IMR-90 (cell line): Measurements from ENCODE around the gene AGAP1. TPM values are rescaled to one million over a fixed set of nuclear protein-coding genes. Genes with fewer than 3 reads are reported as not detected.

ENCODE experiments used
- ATAC-seq: fragments of 200-7000 bp; cut with Tn5 transposase; 2 replicates; pipeline ENCODE4 v1.9.1; 2020; ENCODE audit warnings: low read depth, mild to moderate bottlenecking, moderate library complexity
- BruUV-seq: library from RNA; stranded (reverse); fragments of 400-500 nt; replicated peaks from 2 replicates; lab custom pipeline; 2021; lab: Mats Ljungman, UMichigan
- CTCF ChIA-PET: fragments of 300-600 bp; formaldehyde crosslinking; extraction: SDS; loops from one replicate; lab custom pipeline; 2021; ENCODE audit warnings: antibody characterized with exemption; lab: Yijun Ruan, JAX
- POLR2A ChIA-PET: fragments of 300-600 bp; sonication (Branson Sonifier 250); formaldehyde crosslinking; loops from one replicate; lab custom pipeline; 2022; ENCODE audit warnings: antibody characterized with exemption; ENCODE audit not compliant: unreplicated experiment; lab: Charles Lee
- DNase-seq: peaks from one replicate; pipeline ENCODE4 v3.0.0; 2013
- H2AFZ ChIP-seq: replicated peaks from 2 replicates; pipeline ENCODE3; 2013; ENCODE audit warnings: low read length, mild to moderate bottlenecking; ENCODE audit not compliant: poor library complexity
- H2AK5ac ChIP-seq: 2 replicates; pipeline ENCODE4 v1.6.1; 2013; ENCODE audit warnings: low read depth, low read length, inconsistent platforms
- H2AK9ac ChIP-seq: replicated peaks from 2 replicates; pipeline ENCODE3; 2013; ENCODE audit warnings: mild to moderate bottlenecking, low read depth, low read length, moderate library complexity; ENCODE audit not compliant: poor library complexity
- H2BK120ac ChIP-seq: 2 replicates; pipeline ENCODE4 v1.6.1; 2013; ENCODE audit warnings: low read depth, low read length, inconsistent platforms
- H2BK15ac ChIP-seq: 3 replicates; pipeline ENCODE4 v1.6.1; 2013; ENCODE audit warnings: low read depth, low read length, inconsistent platforms
- H2BK20ac ChIP-seq: 2 replicates; pipeline ENCODE4 v1.6.1; 2013; ENCODE audit warnings: low read depth, mild to moderate bottlenecking, inconsistent platforms, low read length, moderate library complexity
- H2BK5ac ChIP-seq: 2 replicates; pipeline ENCODE4 v1.6.1; 2013; ENCODE audit warnings: mild to moderate bottlenecking, low read depth, low read length, inconsistent platforms; ENCODE audit not compliant: poor library complexity, severe bottlenecking
- H3K14ac ChIP-seq: replicated peaks from 2 replicates; pipeline ENCODE4 v1.6.1; 2013; ENCODE audit warnings: low read depth, low read length, inconsistent platforms
- H3K18ac ChIP-seq: 2 replicates; pipeline ENCODE4 v1.6.1; 2013; ENCODE audit warnings: low read depth, low read length, control low read depth
- H3K23ac ChIP-seq: 2 replicates; pipeline ENCODE4 v1.6.1; 2013; ENCODE audit warnings: low read depth, low read length, inconsistent platforms
- H3K27ac ChIP-seq: 2 replicates; pipeline ENCODE4 v1.5.1; 2013; ENCODE audit warnings: mild to moderate bottlenecking, control low read depth, low read length; ENCODE audit not compliant: insufficient read depth
- H3K27me3 ChIP-seq: 2 replicates; pipeline ENCODE4 v1.6.1; 2013; ENCODE audit warnings: low read length; ENCODE audit not compliant: control insufficient read depth, insufficient read depth
- H3K36me3 ChIP-seq: 2 replicates; pipeline ENCODE4 v1.6.1; 2013; ENCODE audit warnings: low read length, mixed read lengths; ENCODE audit not compliant: control insufficient read depth, insufficient read depth
- H3K4ac ChIP-seq: 2 replicates; pipeline ENCODE4 v1.6.1; 2013; ENCODE audit warnings: low read depth, low read length, inconsistent platforms
- H3K4me1 ChIP-seq: 2 replicates; pipeline ENCODE4 v1.6.1; 2013; ENCODE audit warnings: low read length, mixed read lengths; ENCODE audit not compliant: control insufficient read depth, insufficient read depth
- H3K4me2 ChIP-seq: 2 replicates; pipeline ENCODE4 v1.6.1; 2013; ENCODE audit warnings: low read depth, mild to moderate bottlenecking, control low read depth, low read length, moderate library complexity
- H3K4me3 ChIP-seq: 2 replicates; pipeline ENCODE4 v1.5.1; 2013; ENCODE audit warnings: low read depth, mild to moderate bottlenecking, control low read depth, low read length, moderate library complexity; ENCODE audit not compliant: insufficient read depth
- H3K56ac ChIP-seq: 2 replicates; pipeline ENCODE4 v1.6.1; 2013; ENCODE audit warnings: low read length, inconsistent platforms; ENCODE audit not compliant: insufficient read depth; ENCODE audit errors: extremely low read depth
- H3K79me1 ChIP-seq, 2 experiments: 2 replicates each; pipeline ENCODE4 v1.6.1; 2013; ENCODE audit warnings: low read length in 2 of 2, inconsistent platforms in 1 of 2, low read depth in 1 of 2
- H3K9ac ChIP-seq: 2 replicates; pipeline ENCODE4 v1.6.1; 2013; ENCODE audit warnings: low read depth, low read length, control low read depth
- H3K9me1 ChIP-seq: 2 replicates; pipeline ENCODE4 v1.6.1; 2013; ENCODE audit warnings: low read length, inconsistent platforms; ENCODE audit not compliant: insufficient read depth
- H3K9me3 ChIP-seq: 2 replicates; pipeline ENCODE4 v1.6.1; 2013; ENCODE audit warnings: low read length; ENCODE audit not compliant: control insufficient read depth, insufficient read depth
- H4K20me1 ChIP-seq: 2 replicates; pipeline ENCODE4 v1.6.1; 2013; ENCODE audit warnings: low read length, inconsistent platforms; ENCODE audit not compliant: insufficient read depth
- H4K5ac ChIP-seq: 2 replicates; pipeline ENCODE4 v1.6.1; 2013; ENCODE audit warnings: mild to moderate bottlenecking, low read depth, low read length, control low read depth
- H4K8ac ChIP-seq, 2 experiments: 2 replicates each; pipeline ENCODE4 v1.6.1; 2013; ENCODE audit warnings: low read depth in 2 of 2, low read length in 2 of 2, control low read depth in 1 of 2, inconsistent platforms in 1 of 2
- H4K91ac ChIP-seq: 2 replicates; pipeline ENCODE4 v1.6.1; 2013; ENCODE audit warnings: low read depth, low read length, inconsistent platforms; ENCODE audit not compliant: insufficient read depth
- BHLHE40 ChIP-seq: fragments of 150-350 bp; IDR thresholded peaks from 2 replicates; pipeline ENCODE4 v1.6.1; 2016; ENCODE audit warnings: mild to moderate bottlenecking, low read depth, low read length
- CEBPB ChIP-seq: IDR thresholded peaks from 2 replicates; pipeline ENCODE4 v1.6.1; 2012; ENCODE audit warnings: low read depth, low read length, improper control_type of control experiment
- CHD1 ChIP-seq: IDR thresholded peaks from 2 replicates; pipeline ENCODE4 v1.6.1; 2012; ENCODE audit warnings: low read depth, low read length, improper control_type of control experiment
- CTCF ChIP-seq: conservative IDR thresholded peaks from 2 replicates; pipeline ENCODE4 v1.5.1; 2012; ENCODE audit warnings: mild to moderate bottlenecking, low read depth, low read length, improper control_type of control experiment
- FOS ChIP-seq: fragments of 150-350 bp; IDR thresholded peaks from 2 replicates; pipeline ENCODE4 v1.6.1; 2016; ENCODE audit warnings: low read depth, low read length
- MAFK ChIP-seq: IDR thresholded peaks from 2 replicates; pipeline ENCODE4 v1.6.1; 2012; ENCODE audit warnings: low read depth, low read length, improper control_type of control experiment
- MAZ ChIP-seq: IDR thresholded peaks from 2 replicates; pipeline ENCODE4 v1.6.1; 2012; ENCODE audit warnings: low read depth, mild to moderate bottlenecking, low read length, improper control_type of control experiment, moderate library complexity, borderline replicate concordance
- MXI1 ChIP-seq: IDR thresholded peaks from 2 replicates; pipeline ENCODE4 v1.6.1; 2012; ENCODE audit warnings: low read depth, mild to moderate bottlenecking, low read length, moderate library complexity, borderline replicate concordance
- NFE2L2 ChIP-seq: fragments of 150-350 bp; IDR thresholded peaks from 2 replicates; pipeline ENCODE4 v1.6.1; 2016; ENCODE audit warnings: low read depth, mild to moderate bottlenecking, low read length
- POLR2A ChIP-seq: IDR thresholded peaks from 2 replicates; pipeline ENCODE4 v1.6.1; 2012; ENCODE audit warnings: mild to moderate bottlenecking, low read depth, low read length
- RAD21 ChIP-seq: IDR thresholded peaks from 2 replicates; pipeline ENCODE4 v1.6.1; 2012; ENCODE audit warnings: low read length, improper control_type of control experiment
- RCOR1 ChIP-seq: IDR thresholded peaks from 2 replicates; pipeline ENCODE4 v1.6.1; 2012; ENCODE audit warnings: mild to moderate bottlenecking, low read length, improper control_type of control experiment; ENCODE audit not compliant: insufficient replicate concordance
- RFX5 ChIP-seq: IDR thresholded peaks from 2 replicates; pipeline ENCODE4 v1.8.0; 2012; ENCODE audit warnings: low read depth, mild to moderate bottlenecking, low read length, moderate library complexity
- SMC3 ChIP-seq: fragments of 150-350 bp; IDR thresholded peaks from 2 replicates; pipeline ENCODE4 v1.6.1; 2016; ENCODE audit warnings: low read depth, mild to moderate bottlenecking, antibody characterized with exemption, low read length, moderate library complexity
- WGBS, 2 experiments: methylation state at CpG; one replicate each; pipeline versions ENCODE4 v1.1.5 to v1.1.7; 2013; ENCODE audit warnings: missing lambda C conversion rate in 2 of 2; ENCODE audit not compliant: insufficient read length in 1 of 2; ENCODE audit errors: extremely low coverage in 2 of 2; 5-methylcytosine and 5-hydroxymethylcytosine counted together
- dilution Hi-C: fragments of 300-500 bp; cut with HindIII; formaldehyde crosslinking; loops from one replicate; pipeline ENCODE4 v1.14.3; 2018; ENCODE audit warnings: low sequenced_read_pairs; ENCODE audit not compliant: unreplicated experiment
- in situ Hi-C: fragments of 300-500 bp; cut with MboI; formaldehyde crosslinking; loops from 3 replicates; pipeline ENCODE4 v1.14.3; 2019; ENCODE audit warnings: low sequenced_read_pairs, inconsistent platforms, mixed read lengths
- intact Hi-C: fragments of 100-400 bp; cut with micrococcal nuclease; formaldehyde crosslinking; loops from 2 replicates; pipeline ENCODE4 v1.10.0; 2022
- polyA plus RNA-seq, 3 experiments: library from polyadenylated mRNA; depleted of rRNA; stranded (reverse); fragments of >200 nt; gene quantifications; 2 replicates each; pipeline ENCODE4 v1.2.3, GENCODE V29; 2012; ENCODE audit warnings: low replicate concordance in 1 of 3
- total RNA-seq: library from RNA; depleted of rRNA; stranded (reverse); fragments of >200 nt; gene quantifications from 2 replicates; pipeline ENCODE4 v1.2.3, GENCODE V29; 2012
- TF ChIP-seq, protein P1 (sequence below): fragments of 150-350 bp; IDR thresholded peaks from 2 replicates; pipeline ENCODE4 v1.6.1; 2016; ENCODE audit warnings: low read depth, mild to moderate bottlenecking, low read length, moderate library complexity, borderline replicate concordance
- TF ChIP-seq, protein P2 (sequence below): fragments of 150-350 bp; IDR thresholded peaks from 2 replicates; pipeline ENCODE4 v1.6.1; 2017; ENCODE audit warnings: mild to moderate bottlenecking, antibody characterized with exemption, low read length, low read depth

AGAP1 gene
- total and polyA plus RNA-seq, 2 of the 4 experiments (the other 2 are of a cell fraction) = 15.1 to 16.4 TPM

- Histone ChIP-seq H3K9me1 (no peaks in the 10 kb centered on the region), H2BK120ac (no peak overlapping the region), H2BK15ac (no peak overlapping the region), H3K14ac (no peak overlapping the region), H3K4ac (no peak overlapping the region), H4K5ac (no peak overlapping the region), H2AFZ (no peak overlapping the region), H3K27ac (no peak overlapping the region), H4K20me1 (peaks cover 8% of the 10 kb centered on the region; the same call in 1 of the 2 replicates), H3K9me3 (no peaks in the 10 kb centered on the region), H3K9ac (no peak overlapping the region), H3K18ac (no peak overlapping the region), H3K36me3 (peaks cover 1% of the 10 kb centered on the region; the same call in 1 of the 2 replicates), H2BK20ac (no peak overlapping the region), H3K27me3 (no peaks in the 10 kb centered on the region), H3K4me3 (no peak overlapping the region), H3K23ac (no peak overlapping the region), H3K56ac (no peak overlapping the region), H3K4me1 (peaks cover 3% of the 10 kb centered on the region; the same call in 1 of the 2 replicates), H4K8ac (no peak overlapping the region), H2AK9ac (no peak overlapping the region), H3K79me1 (no peaks in the 10 kb centered on the region), H2AK5ac (no peak overlapping the region), H4K91ac (no peak overlapping the region), H3K4me2 (no peak overlapping the region), H2BK5ac (no peak overlapping the region)
- ChIA-PET POLR2A (no interaction called here), CTCF (no interaction called here)
- no TSS peak for BruUV-seq
- no CpG with 5 or more reads among the region's 4 CpGs for WGBS, 2 experiments
- dilution Hi-C loops = no loop called here
- no peak for TF ChIP-seq CHD1
- TF ChIP-seq CTCF = no peak
- TF ChIP-seq RCOR1 = no peak
- no peak for TF ChIP-seq NFE2L2
- no peak for TF ChIP-seq FOS
- TF ChIP-seq SMC3 = no peak
- TF ChIP-seq, protein P1, sequence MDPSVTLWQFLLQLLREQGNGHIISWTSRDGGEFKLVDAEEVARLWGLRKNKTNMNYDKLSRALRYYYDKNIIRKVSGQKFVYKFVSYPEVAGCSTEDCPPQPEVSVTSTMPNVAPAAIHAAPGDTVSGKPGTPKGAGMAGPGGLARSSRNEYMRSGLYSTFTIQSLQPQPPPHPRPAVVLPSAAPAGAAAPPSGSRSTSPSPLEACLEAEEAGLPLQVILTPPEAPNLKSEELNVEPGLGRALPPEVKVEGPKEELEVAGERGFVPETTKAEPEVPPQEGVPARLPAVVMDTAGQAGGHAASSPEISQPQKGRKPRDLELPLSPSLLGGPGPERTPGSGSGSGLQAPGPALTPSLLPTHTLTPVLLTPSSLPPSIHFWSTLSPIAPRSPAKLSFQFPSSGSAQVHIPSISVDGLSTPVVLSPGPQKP = no peak
- TF ChIP-seq RFX5 = no peak
- TF ChIP-seq BHLHE40 = no peak
- TF ChIP-seq MAZ = no peak
- TF ChIP-seq, protein P2, sequence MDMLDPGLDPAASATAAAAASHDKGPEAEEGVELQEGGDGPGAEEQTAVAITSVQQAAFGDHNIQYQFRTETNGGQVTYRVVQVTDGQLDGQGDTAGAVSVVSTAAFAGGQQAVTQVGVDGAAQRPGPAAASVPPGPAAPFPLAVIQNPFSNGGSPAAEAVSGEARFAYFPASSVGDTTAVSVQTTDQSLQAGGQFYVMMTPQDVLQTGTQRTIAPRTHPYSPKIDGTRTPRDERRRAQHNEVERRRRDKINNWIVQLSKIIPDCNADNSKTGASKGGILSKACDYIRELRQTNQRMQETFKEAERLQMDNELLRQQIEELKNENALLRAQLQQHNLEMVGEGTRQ = no peak
- TF ChIP-seq CEBPB = no peak
- no peak for TF ChIP-seq RAD21
- TF ChIP-seq MAFK = no peak
- TF ChIP-seq MXI1 = no peak
- TF ChIP-seq POLR2A = no peak
- in situ Hi-C loops = no loop called here
- ATAC-seq (no peak), DNase-seq (no peak)
- intact Hi-C loops = no loop called here
These were observed 625.2 kb downstream of the AGAP1 start for GRCh38 chr2:236119003-236119402.
